EL (cell line): ENCODE measurements around the gene ASB3.
"Not testable (repeated sequence)": the region's sequence is repeated elsewhere in the genome, so short reads cannot be mapped to it uniquely, and the experiment has no call there.

Source experiments
- DNase-seq: peaks from one replicate; pipeline ENCODE4 v3.0.0-alpha.2; 2016

Gene ASB3

DNA sequence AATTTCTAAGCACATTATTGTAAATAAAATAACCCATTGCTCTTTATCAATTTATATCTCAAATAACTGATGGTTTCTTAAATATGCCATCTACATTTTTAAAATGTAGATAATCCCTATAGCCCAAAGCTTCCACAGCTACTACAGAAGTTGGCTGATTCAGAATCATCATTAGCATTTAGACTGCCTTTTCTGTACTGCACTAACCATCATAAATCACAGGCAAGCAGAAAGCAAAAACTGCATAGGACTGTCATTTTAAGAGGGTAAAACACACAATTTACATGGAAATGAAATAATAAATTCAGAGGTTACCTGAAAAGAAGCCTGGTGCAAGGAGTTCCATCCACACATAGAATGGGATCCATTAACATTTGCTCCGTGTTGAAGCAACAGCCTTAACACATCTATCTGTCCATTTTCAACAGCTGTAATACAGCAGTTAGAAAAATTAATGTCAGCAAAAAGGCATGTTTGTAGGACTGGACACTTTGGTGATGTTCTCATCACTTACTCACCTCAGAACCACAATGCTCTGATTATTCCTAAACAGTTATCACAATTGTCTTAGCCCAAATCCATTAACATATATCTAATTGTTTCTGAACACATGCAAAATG lies 57.5 kb downstream of the ASB3 start:
- no peak for DNase-seq

DNA sequence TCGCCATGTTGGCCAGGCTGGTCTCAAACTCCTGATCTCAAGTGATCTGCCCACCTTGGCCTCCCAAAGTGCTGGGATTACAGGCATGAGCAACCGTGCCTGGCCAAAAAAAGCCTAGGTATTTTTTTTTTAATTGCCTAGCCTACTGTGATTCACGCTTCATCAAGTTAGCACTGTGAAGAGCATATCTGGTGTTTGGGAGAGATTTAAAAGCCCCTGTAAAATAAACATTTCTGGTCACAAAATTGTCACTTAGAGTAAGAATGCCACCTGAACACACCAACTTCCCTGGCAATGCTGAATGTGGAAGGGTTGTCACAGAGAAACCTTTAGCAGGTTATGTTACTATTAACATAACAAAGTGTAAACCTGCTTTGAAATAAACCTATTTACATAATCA lies 58.8 kb downstream of the ASB3 start:
- DNase-seq = no peak

DNA sequence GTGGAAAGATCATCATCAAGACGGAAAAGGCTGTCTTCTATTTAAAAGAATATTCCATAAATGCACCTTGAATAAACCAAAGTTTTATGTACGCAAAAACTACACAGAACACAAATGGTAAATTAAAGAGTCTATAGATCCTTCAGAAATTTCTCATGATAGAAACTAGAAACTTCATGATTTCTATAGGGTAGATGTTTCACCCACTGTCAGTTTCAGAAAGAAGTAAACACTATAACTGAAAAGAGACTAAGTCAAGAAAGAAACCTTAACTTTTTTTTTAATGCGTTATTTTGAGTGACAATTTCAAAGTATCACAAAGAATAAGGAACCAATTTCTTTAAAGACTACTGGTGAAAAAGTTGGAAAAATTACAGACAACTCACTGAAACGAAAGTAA lies 61.1 kb downstream of the ASB3 start:
- no peak for DNase-seq

DNA sequence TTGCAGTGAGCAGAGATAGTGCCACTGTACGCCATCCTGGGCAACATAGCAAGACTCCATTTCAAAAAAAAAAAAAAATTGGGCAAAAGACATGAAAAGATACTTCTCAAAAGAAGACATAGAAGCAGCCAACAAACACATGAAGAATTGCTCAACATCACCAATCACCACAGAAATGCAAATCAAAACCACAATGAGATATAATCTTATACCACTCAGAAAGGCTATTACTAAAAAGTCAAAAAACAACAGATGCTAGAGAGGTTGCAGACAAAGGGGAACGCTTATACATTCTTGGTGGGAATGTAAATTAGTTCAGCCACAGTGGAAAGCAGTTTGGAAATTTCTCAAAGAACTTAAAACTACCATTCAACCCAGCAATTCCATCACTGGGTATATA lies 62.2 kb downstream of the ASB3 start:
- DNase-seq = peak; percentile 50

DNA sequence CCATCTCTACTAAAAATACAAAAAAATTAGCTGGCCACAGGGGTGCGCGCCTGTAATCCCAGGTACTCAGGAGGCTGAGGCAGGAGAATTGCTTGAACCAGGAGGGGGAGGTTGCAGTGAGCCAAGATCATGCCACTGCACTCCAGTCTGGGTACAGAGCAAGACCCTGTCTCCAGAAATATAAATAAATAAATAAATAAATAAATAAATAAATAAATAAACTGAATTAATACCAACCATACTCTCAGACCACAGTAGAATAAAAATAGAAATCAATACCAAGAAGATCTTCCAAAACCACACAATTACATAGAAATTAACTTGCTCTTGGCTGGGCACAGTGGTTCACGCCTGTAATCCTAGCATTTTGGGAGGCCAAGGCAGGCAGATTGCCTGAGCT lies 65.8 kb downstream of the ASB3 start:
- DNase-seq = not testable (repeated sequence)

DNA sequence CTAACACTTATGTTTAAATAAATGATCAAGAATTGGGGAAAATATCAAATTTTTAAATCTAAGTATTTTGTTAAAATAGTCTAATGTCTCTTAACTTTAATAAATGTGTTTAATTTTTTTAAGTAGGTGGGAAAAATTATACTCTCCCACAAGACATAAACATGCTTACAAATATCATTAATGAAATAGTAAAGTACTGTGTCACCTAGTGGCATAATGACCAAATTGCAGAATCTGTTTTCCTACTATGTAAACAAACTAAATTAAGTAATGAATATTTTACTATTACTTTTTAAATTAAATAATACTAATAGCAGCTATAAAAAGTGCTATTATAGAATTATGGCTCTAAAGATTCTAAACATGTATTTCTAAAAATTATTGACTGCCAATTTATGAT lies 71.2 kb downstream of the ASB3 start:
- no peak for DNase-seq

DNA sequence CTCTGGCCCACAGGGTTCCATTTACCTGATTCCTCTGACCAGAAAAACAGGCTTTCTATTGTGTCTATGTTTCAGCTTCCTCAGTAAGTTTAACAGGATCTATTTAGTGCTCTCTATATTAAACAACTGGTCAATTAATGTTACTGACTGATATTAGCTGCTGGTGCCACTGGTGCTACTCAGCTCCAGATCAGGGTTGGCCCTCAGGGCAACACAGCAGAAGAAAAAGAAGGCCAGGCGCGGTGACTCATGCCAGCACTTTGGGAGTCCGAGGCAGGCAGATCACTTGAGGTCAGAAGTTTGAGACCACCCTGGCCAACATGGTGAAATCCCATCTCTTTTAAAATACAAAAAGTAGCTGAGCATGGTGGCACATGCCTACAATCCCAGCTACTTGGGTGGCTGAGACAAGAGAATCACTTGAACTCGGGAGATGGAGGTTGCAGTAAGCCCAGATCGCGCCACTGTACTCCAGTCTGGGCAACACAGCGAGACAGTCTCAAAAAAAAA lies 75.4 kb downstream of the ASB3 start:
- DNase-seq = peak; percentile 9

DNA sequence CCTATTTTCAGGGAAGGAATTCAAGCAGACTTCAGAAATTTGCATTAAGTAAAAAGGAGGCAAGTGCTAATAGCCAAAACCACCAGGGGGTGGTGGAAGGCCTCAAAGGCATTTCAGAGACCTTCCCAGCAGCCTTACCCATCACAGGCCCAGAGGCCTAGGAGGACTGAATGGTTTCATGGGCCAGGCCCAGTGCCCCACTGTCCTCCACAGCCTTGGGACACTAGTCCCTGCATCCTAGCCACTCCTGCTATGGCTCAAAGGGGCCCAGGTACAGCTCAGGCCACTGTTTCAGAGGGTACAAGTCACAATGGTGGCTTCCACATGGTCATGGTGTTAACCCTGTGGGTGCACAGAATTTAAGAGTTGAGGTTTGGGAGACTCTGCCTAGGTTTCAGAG lies 77.8 kb downstream of the ASB3 start:
- DNase-seq = no peak

DNA sequence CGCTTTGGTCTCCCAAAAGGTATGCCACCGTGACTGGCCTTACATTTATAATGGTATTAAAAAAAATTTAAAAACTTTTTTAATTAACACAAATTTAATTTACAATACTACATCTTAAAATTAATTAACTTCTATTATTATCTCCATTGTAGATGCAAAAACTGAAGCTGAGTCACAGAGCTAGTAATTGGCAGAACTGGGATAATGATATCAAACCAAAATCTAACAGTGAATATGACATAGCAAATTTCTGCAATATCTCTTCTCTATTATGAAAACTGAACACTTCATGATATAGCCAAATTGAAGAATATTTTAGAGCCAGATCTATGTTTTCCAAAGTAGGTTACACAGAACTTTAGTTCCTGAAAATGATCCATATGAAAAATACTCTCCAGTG lies 85.5 kb downstream of the ASB3 start:
- no peak for DNase-seq

DNA sequence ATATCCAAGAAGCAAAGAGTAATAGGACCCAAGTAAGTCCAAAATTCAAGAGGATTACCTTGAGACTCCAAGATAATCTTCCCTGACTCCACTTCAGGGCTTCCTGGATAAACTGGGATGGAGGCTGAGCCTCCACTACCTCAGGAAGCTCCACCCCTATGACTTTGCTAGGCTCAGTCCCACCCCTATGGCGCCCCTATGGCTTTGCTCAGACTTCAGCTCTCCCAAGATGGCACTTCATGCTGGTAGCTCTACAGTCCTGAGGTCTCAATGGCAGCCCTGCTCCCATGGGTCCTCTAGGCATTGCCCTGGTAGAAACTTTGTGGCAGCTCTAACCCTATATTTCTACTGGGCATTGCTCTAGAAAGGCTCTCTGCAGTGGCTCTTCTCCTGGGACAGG lies 89.1 kb downstream of the ASB3 start:
- DNase-seq = no peak

DNA sequence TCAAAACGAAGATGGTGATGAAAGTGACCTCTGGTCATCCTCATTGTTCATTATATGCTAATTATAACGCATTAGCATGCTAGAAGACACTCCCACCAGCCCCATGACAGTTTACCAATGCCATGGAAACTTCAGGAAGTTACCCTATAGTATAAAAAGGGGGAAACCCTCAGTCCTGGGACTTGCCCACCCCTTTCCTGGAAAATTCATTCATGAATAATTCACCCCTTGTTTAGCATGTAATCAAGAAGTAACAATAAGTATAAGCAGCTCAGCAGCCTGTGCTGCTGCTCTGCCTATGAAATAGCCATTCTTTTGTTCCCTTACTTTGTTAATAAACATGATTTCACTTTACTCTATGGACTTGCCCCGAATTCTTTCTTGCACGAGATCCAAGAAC lies 89.7 kb downstream of the ASB3 start:
- no peak for DNase-seq

DNA sequence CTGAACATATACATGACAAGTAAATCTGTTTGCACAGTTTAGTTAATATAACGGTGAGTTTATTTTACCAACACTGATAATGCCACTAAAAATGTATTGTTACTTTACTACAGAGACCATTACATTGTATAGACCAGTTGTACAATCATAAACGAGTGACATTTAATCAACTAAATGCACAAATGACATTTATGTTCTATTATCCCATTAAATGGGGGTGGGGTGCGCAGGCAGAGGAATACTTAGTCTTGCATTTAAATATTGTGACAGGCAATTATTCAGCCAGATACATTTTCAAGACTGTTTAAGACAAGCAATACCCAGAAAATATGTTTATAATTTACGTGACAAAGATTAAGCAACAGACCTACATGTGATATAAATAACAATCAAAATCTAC lies 91.2 kb downstream of the ASB3 start:
- no peak for DNase-seq

DNA sequence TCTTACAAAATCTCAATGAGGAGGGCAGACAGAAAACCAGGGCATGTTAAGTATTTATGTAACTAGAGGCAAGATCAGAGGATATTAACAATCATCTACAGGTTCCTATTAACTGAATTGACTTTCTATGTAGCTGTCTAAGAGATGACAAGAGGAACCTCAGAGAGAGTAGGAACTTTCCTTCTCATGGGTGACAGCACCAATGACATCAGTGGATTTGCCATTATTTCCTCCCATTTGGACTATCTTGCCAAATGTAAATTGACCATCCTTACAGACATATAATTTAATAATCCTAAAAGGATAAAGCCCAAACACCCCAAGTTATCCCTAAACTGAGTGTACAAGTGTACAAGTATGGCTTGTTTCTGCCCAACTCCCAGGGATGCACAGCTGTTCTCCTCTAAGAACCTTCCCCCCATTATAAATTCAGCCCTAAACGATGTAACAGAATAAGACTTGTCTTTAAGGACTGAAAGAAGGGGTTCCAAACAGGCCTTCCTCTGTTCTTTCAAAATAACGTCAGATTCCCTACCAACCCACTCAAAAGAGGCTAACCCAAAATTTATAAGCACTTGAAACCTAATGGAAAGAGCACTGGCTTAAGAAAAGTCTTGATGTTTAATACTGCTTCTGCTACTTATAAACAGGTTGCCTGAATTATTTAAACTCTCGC lies 92.5 kb downstream of the ASB3 start:
- no peak for DNase-seq

DNA sequence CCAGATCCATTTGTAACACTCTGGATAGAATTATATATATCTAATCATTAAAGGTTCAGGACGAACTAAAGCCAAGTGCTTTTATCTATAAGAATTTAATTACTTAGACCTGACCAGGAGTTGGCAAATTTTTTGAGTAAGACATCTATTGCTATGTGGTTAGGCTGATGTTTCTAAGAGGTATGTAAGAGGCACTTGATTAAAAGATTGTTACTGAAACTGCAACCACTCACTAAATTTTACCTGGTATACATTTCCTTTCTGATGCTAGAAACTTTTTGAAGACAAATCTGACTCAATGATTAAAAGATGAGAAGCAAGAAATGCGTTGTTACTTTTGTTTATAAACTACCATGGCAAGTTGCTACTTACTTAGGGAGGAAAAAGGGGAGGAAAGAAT lies 95.9 kb downstream of the ASB3 start:
- no peak for DNase-seq

DNA sequence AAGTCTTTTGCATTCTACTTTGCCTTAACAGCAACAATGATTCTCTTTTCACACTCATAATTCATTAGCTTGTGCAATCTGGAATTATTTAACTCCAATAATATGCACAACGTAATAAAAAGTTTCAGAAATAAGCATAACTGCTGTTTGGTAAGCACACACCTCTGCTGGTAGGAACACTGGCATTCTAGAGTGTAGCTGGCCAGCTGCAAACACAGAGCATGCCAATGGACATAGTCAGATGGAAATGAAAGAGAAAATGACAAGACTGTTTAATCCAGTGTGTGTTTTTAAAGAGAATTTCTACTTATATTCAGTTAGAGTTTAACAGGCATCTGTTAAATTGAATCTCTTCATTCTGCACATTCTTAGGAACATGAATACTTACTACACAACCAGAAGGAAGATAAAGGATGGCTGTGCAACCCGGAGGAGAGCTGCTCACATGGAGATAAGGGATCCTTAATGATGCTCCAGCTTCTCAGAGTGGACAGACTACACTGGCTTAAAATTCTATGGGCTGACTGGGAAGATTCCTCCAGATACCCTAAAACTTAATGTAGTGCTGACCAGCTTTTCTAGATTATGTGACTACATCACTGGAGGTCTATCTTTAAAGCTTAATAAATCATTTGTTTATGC lies 113.8 kb downstream of the ASB3 start:
- peak; percentile 4 for DNase-seq

DNA sequence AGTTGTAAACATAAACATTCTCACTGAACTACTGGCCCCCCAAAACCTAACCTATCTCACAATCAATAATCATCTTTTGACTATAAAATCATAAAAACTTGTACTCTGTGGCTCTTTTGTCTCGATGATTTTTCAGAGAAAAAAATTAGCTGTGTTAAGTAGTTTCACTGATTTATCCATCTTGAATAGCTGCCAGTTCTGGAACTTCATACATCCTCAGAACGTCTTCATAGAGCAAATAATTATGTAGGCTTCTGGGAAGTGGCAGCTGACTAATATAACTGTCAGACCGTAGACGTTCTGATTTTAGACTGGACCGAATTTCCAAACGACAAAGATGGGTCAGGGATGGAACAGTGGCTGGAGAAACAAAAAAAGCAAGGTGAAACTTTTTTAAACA lies 116.4 kb downstream of the ASB3 start:
- DNase-seq = no peak

DNA sequence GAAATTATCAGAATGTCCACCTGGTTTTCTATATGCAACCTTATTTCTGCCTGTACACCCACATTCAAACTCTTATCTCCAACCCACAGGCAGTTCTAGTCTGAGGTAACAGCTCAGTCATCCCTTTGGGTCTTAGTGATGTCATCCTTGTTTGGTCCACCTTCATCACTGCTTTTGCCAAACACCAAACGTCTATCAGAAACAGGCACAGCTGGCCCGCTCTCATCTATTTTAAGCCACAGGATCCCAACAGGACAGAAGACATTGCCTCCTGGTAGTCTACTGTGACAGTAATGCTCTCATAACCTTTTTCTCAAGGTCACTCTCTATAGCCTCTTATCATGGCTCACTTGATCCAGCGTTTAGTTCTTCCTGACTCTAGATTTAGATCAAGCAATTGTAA lies 118.1 kb downstream of the ASB3 start:
- DNase-seq = no peak

DNA sequence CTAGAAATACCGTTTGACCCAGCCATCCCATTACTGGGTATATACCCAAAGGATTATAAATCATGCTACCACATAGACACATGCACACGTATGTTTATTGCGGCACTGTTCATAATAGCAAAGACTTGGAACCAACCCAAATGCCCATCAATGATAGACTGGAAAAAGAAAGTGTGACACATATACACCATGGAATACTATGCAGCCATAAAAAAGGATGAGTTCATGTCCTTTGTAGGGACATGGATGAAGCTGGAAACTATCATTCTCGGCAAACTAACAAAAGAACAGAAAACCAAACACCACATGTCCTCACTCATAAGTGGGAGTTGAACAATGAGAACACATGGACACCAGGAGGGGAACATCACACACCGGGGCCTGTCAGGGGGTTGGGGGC lies 119.6 kb downstream of the ASB3 start:
- DNase-seq = not testable (repeated sequence)

DNA sequence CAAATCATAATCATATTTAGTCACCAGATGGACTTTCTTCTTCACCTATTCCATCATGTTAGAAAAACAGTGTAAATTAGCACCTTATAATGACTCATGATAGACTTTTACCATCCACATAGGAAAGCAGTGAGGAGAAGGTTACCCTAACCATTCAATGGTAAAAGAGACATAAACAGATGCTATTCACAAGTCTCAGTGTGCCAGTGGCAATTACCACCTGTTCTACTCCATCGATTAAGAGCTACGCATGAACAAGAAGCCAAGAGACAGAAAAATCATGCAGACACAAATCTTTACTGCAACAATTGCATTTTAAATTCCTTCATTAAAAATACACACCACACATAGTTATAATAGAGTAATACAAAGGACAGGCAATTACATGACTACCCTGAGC lies 125.9 kb downstream of the ASB3 start:
- no peak for DNase-seq

DNA sequence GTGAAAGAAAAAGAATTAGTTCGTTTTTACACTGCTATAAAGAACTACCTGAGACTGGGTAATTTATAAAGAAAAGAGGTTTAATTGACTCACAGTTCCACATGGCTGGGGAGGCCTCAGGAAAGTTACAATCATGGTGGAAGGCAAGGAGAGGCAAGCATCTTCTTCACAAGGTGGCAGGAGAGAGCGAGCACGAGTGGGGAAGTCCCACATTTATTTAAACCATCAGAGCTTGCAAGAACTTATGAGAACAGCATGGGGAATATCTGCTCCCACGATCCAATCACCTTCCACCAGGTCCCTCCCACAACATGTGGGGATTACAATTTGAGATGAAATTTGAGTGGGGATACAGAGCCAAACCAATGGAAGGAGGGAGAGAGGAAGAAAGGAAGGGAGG lies 128.3 kb downstream of the ASB3 start:
- DNase-seq = not testable (repeated sequence)

DNA sequence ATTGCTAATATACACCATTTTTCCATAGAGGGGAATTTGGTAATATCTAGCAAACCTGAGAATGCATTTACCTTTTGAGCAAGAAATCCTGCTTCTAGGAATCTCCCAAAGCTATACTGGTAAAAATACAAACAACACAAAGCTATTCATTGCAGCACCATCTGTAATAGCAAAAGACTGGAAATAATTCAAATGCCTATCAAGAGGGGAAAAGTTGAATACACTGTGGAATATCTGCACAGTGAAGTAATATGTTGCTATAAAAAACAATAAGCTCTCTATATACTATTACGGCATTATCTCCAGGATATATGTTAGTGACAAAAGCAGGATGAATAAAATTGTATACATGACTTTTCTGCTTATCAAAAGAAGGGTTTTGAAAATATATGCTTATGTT lies 131.5 kb downstream of the ASB3 start:
- DNase-seq = no peak

DNA sequence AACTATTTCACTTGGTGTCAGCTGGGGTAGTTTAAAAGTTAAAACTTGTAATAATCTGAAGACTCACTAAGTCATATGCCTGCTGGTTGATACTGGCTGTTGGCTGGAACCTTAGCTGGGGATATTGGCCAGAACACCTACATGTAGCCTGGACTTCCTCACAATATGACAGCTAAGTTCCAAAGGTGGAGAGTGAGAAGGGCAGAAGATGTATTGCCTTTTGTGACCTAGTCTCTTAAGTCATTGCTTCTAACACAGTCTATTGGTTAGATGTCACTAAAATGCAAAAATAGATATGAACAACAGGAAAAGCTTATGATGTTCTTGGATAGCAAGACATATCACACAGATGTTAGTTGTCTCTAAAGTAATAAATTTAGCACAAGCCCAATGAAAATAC lies 132.4 kb downstream of the ASB3 start:
- no peak for DNase-seq

DNA sequence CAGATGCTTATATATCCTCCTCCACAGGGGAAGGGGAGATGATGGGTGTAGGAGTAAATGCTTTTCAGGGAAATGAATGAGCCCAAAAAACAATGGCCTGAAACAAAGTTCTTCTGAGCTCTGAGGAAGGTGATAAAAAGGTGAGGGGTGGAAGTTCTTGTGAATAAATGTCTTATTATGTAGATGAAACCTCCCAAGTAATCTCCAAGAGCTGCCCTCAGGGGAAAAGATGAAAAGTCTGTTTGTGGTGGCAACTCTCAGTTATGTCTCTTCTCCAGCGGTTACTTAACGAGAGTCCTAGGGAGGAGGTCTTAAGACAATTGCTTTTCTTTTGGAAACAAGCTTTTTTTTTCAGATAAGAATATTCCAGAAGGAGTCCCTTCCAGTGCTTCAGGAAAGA lies 134.6 kb downstream of the ASB3 start:
- DNase-seq = no peak

DNA sequence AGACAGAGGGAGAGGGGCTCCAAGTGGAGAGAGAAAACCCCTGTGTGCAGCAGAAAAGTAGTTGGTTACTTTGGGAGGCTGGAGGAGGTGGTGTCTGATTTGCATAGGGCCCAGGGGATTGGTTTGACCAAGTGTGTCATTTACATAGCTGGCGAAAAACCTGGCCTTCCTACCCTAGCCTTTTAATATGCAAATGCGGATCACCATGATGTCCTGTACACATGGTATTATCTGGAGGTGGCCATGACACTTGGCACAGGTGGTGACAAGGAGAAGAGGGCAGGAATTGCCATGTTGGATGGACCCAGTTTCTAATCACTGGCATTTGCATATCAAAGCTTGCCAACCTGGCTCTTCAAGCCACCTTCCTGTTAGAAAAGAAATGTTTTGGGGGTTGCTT lies 140.0 kb downstream of the ASB3 start:
- DNase-seq = no peak

DNA sequence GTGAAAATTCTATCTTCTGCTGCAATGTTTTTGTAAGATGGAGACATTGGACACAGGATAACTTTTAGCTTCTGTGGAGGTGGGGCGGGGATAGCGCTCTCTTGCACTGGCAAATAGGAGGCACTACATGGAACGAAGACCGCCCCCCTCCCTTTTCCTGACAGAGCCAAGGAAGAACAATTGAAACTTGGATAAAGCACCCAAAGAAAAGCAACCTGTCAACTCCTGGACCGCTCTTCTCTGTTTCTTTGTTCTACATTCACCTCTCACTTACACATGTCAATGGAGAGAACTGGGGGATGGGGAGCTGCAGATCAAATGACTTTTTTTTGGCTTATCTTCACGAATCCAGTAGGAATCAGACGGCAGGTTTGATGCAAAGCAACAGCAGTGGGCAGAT lies 145.5 kb downstream of the ASB3 start:
- no peak for DNase-seq
